ENCODE measurements around the gene RAB35. TPM values are rescaled to one million over a fixed set of nuclear protein-coding genes. Genes with fewer than 3 reads are reported as not detected.

Gene RAB35
- total RNA-seq, 1 donor from 2014 or later: 89.2 TPM

- H3K27ac Mint-ChIP-seq: no peak overlapping the region
- intact Hi-C loops (cut with micrococcal nuclease): no loop called here
Measured at GRCh38 chr12:120095736-120096135, 20.8 kb downstream of the RAB35 start.

GRCh38 chr12:120095331-120095730 lies 21.2 kb downstream of the RAB35 start:
- intact Hi-C loops (cut with micrococcal nuclease): no loop called here
- Mint-ChIP-seq H3K4me3 (no peak overlapping the region), H3K36me3 (ENCODE audit: low read depth) (peaks cover 26% of the 10 kb centered on the region), H3K27me3 (ENCODE audit: insufficient read depth) (peaks cover 1% of the 10 kb centered on the region), H3K4me1 (ENCODE audit: low read depth) (peaks cover 4% of the 10 kb centered on the region), H3K9me3 (no peaks in the 10 kb centered on the region), H3K27ac (no peak overlapping the region)
- no peak for DNase-seq (ENCODE audit: low spot score)

More at GRCh38 chr12:120095736-120096135, 20.8 kb downstream of the RAB35 start:
- Mint-ChIP-seq H3K9me3 (no peaks in the 10 kb centered on the region), H3K36me3 (ENCODE audit: low read depth) (peaks cover 26% of the 10 kb centered on the region), H3K4me1 (ENCODE audit: low read depth) (peaks cover 4% of the 10 kb centered on the region), H3K4me3 (no peak overlapping the region), H3K27me3 (ENCODE audit: insufficient read depth) (peaks cover 1% of the 10 kb centered on the region)
- DNase-seq (ENCODE audit: low spot score): no peak

- Mint-ChIP-seq H3K36me3 (ENCODE audit: low read depth) (peaks cover 25% of the 10 kb centered on the region), H3K27me3 (ENCODE audit: insufficient read depth) (peaks cover 1% of the 10 kb centered on the region), H3K27ac (no peak overlapping the region), H3K4me3 (no peak overlapping the region), H3K4me1 (ENCODE audit: low read depth) (no peaks in the 10 kb centered on the region), H3K9me3 (no peaks in the 10 kb centered on the region)
- intact Hi-C loops (cut with micrococcal nuclease): no loop called here
- DNase-seq (ENCODE audit: low spot score): no peak
Measured at GRCh38 chr12:120094485-120094884, 22.1 kb downstream of the RAB35 start.

- no peaks in the 10 kb centered on the region for H3K9me3 Mint-ChIP-seq
- H3K27ac Mint-ChIP-seq: no peak overlapping the region
- intact Hi-C loops (cut with micrococcal nuclease): no loop called here
- no peaks in the 10 kb centered on the region for H3K4me1 Mint-ChIP-seq (ENCODE audit: low read depth)
- H3K36me3 Mint-ChIP-seq (ENCODE audit: low read depth): peaks cover 29% of the 10 kb centered on the region
- DNase-seq (ENCODE audit: low spot score): no peak
- peaks cover 1% of the 10 kb centered on the region for H3K27me3 Mint-ChIP-seq (ENCODE audit: insufficient read depth)
- H3K4me3 Mint-ChIP-seq: no peak overlapping the region
Measured at GRCh38 chr12:120093592-120094355, 22.8 kb downstream of the RAB35 start.

GRCh38 chr12:120093336-120093591 lies 23.3 kb downstream of the RAB35 start:
- Mint-ChIP-seq H3K36me3 (ENCODE audit: low read depth) (peaks cover 27% of the 10 kb centered on the region), H3K27ac (no peak overlapping the region), H3K9me3 (no peaks in the 10 kb centered on the region), H3K27me3 (ENCODE audit: insufficient read depth) (peaks cover 1% of the 10 kb centered on the region), H3K4me1 (ENCODE audit: low read depth) (no peaks in the 10 kb centered on the region), H3K4me3 (no peak overlapping the region)
- intact Hi-C loops (cut with micrococcal nuclease): no loop called here
- DNase-seq (ENCODE audit: low spot score): no peak

GRCh38 chr12:120092551-120093335 lies 23.8 kb downstream of the RAB35 start:
- H3K36me3 Mint-ChIP-seq (ENCODE audit: low read depth): peaks cover 24% of the 10 kb centered on the region
- peaks cover 1% of the 10 kb centered on the region for H3K27me3 Mint-ChIP-seq (ENCODE audit: insufficient read depth)
- no peak overlapping the region for H3K27ac Mint-ChIP-seq
- DNase-seq (ENCODE audit: low spot score): no peak
- intact Hi-C loops (cut with micrococcal nuclease): no loop called here
- H3K9me3 Mint-ChIP-seq: no peaks in the 10 kb centered on the region
- H3K4me1 Mint-ChIP-seq (ENCODE audit: low read depth): peaks cover under 1% of the 10 kb centered on the region
- H3K4me3 Mint-ChIP-seq: no peak overlapping the region

DNA sequence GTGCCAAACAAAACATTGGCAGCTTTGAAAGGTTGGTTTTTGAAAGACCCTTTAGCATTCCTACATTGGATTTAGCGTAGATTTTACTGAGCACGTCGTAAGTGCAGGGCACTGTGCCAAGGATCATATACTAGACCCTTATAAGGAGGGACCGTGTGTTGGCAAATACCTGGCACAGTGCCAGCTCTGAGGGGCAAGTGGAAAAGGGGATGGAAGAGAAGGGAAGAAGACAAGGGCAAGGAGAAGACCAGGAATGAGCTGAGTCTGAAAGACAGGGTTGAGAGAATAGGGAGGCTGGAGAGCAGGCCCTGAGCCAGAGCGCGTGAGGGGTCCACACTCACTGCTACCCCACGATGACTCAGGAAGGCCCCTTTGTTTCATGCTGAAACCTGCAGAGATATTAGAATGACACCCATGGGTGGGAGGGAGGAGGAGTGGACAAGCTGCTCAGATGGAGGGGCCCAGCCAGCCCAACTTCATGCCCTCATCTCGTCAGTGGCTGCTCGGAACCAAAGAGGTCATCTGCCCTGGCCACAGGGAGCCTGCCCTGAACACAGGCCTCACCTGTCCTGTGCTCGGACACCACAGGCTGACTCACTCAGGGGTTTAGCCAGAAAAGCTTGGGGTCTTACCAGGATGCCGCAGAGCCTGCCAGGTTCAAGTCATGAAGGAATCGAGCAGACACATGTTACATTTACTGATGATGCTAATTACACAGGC lies 25.0 kb downstream of the RAB35 start:
- peaks cover 1% of the 10 kb centered on the region for H3K27me3 Mint-ChIP-seq (ENCODE audit: insufficient read depth)
- peaks cover 29% of the 10 kb centered on the region for H3K36me3 Mint-ChIP-seq (ENCODE audit: low read depth)
- peaks cover 12% of the 10 kb centered on the region for H3K4me1 Mint-ChIP-seq (ENCODE audit: low read depth)
- intact Hi-C loops (cut with micrococcal nuclease): no loop called here
- no peak overlapping the region for H3K4me3 Mint-ChIP-seq
- no peak overlapping the region for H3K27ac Mint-ChIP-seq
- no peak for DNase-seq (ENCODE audit: low spot score)
- H3K9me3 Mint-ChIP-seq: no peaks in the 10 kb centered on the region

GRCh38 chr12:120090626-120091295 lies 25.8 kb downstream of the RAB35 start:
- H3K27me3 Mint-ChIP-seq (ENCODE audit: insufficient read depth): peaks cover 1% of the 10 kb centered on the region
- H3K36me3 Mint-ChIP-seq (ENCODE audit: low read depth): peaks cover 31% of the 10 kb centered on the region
- no peaks in the 10 kb centered on the region for H3K9me3 Mint-ChIP-seq
- no peak overlapping the region for H3K27ac Mint-ChIP-seq
- intact Hi-C loops (cut with micrococcal nuclease): no loop called here
- H3K4me1 Mint-ChIP-seq (ENCODE audit: low read depth): peaks cover 19% of the 10 kb centered on the region
- H3K4me3 Mint-ChIP-seq: no peak overlapping the region
- no peak for DNase-seq (ENCODE audit: low spot score)

- peaks cover 35% of the 10 kb centered on the region for H3K36me3 Mint-ChIP-seq (ENCODE audit: low read depth)
- peaks cover 25% of the 10 kb centered on the region for H3K4me1 Mint-ChIP-seq (ENCODE audit: low read depth)
- intact Hi-C loops (cut with micrococcal nuclease): no loop called here
- DNase-seq (ENCODE audit: low spot score): no peak
- no peaks in the 10 kb centered on the region for H3K9me3 Mint-ChIP-seq
- H3K4me3 Mint-ChIP-seq: no peak overlapping the region
- H3K27ac Mint-ChIP-seq: no peak overlapping the region
- H3K27me3 Mint-ChIP-seq (ENCODE audit: insufficient read depth): peaks cover 1% of the 10 kb centered on the region
Measured at GRCh38 chr12:120090206-120090605, 26.3 kb downstream of the RAB35 start.

DNA sequence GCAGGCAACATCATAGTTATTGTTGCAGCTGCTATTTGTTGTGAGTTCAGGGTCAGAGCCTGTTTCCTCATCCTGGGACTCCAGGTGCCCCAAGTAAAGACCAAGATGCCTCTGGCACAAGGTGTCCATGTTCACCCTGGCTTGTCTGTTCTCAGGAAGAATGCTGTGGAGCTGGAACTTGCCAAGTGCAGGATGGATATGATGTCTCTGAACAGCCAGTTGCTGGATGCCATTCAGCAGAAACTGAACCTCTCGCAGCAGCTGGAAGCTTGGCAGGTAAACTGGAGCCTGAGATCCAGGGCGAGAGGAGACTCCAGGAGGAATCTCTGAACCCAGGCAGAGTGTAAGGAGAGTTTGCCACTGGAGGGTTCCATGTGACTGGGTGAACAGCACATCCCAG lies 26.8 kb downstream of the RAB35 start:
- Mint-ChIP-seq H3K27me3 (ENCODE audit: insufficient read depth) (peaks cover 1% of the 10 kb centered on the region), H3K4me3 (no peak overlapping the region)

DNA sequence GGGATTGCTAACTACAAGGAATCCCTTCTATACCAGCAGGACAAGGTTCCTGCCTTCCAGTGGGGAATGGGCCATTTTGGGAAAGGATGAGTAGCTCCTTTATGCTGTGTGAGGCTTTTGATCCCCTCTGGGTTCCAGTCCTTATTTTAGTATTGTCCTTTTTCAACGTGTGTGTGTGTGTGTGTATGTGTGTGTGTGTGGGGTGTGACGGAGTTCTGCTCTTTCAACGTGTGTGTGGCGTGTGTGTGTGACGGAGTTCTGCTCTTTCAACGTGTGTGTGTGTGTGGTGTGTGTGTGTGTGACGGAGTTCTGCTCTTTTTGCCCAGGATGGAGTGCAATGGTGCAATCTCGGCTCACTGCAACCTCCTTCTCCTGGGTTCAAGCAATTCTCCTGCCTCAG lies 27.4 kb downstream of the RAB35 start:
- Mint-ChIP-seq H3K9me3 (no peaks in the 10 kb centered on the region), H3K4me1 (ENCODE audit: low read depth) (peaks cover 32% of the 10 kb centered on the region), H3K27ac (no peak overlapping the region), H3K27me3 (ENCODE audit: insufficient read depth) (peaks cover 1% of the 10 kb centered on the region), H3K36me3 (ENCODE audit: low read depth) (peaks cover 42% of the 10 kb centered on the region), H3K4me3 (no peak overlapping the region)
- intact Hi-C loops (cut with micrococcal nuclease): no loop called here
- no peak for DNase-seq (ENCODE audit: low spot score)

More for the DNA sequence above, 26.8 kb downstream of the RAB35 start:
- Mint-ChIP-seq H3K9me3 (no peaks in the 10 kb centered on the region), H3K27ac (no peak overlapping the region), H3K36me3 (ENCODE audit: low read depth) (peaks cover 39% of the 10 kb centered on the region), H3K4me1 (ENCODE audit: low read depth) (peaks cover 29% of the 10 kb centered on the region)
- intact Hi-C loops (cut with micrococcal nuclease): no loop called here
- DNase-seq (ENCODE audit: low spot score): no peak

DNA sequence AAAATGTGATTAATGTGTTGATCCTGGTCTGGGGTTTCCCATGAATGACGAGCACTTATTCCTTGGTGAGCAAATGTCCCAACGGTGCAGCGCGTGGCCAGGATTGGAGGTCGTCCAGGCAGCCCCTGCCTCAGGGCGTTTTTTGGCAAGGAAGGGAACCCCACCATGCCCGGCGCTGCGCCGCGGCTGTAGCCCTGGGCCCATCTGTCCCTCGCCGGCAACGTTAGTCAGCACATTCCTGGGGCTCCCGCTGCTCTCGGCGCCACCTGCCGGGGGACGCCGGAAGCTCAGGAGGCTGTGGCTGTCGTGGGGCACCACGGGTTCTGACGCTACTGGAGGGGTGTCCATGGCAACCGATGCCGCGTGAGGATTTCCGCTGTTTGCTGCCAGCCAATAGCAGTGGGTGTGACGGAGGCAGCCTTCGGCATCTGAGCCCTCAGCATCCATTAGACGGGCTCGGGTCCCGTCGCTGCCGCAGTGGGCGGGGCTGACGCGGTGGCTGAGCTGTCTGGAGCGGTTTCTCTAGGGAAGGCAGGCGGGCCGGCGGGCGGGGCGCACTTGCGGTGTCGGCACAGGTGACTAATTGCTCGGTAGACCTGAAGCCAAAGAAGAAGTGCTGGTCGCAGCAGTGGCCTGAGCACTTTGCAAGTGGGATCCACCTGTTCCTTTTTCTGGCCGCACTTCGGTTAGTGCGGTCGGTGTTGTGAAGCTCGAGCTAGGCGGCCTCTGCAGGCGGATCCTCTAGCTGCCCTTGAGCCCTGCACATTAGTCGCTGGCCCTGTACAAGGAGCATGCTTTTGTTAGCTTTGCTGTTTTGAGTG lies 29.5 kb downstream of the RAB35 start:
- Mint-ChIP-seq H3K9me3 (no peaks in the 10 kb centered on the region), H3K4me1 (ENCODE audit: low read depth) (peaks cover 32% of the 10 kb centered on the region), H3K27me3 (ENCODE audit: insufficient read depth) (peaks cover 1% of the 10 kb centered on the region), H3K36me3 (ENCODE audit: low read depth) (peaks cover 49% of the 10 kb centered on the region), H3K4me3 (peak overlapping the region; percentile 81), H3K27ac (peak overlapping the region; percentile 86)
- peak; percentile 99 for DNase-seq (ENCODE audit: low spot score)
- intact Hi-C loops (cut with micrococcal nuclease): loop anchor here (1.0 to 2.0 kb wide), 7 partner anchors 32 to 210 kb away; partner anchors contain the start of gene CIT

All from activated T-helper 1 cell treated with anti-CD3 and anti-CD28 coated beads, Interleukin-12 subunit alpha, Interleukin-12 subunit beta, Interleukin-2, Interleukin-4 antibody, amounts not matched to agents 30 ng/mL and 10 ng/mL and 1 ng/mL, durations not matched to agents 14 hours and 24 hours and 36 hours (primary cell).